GM12878 (cell line): ENCODE measurements around the gene GCSAM. TPM values are rescaled to one million over a fixed set of nuclear protein-coding genes. Genes with fewer than 3 reads are reported as not detected.
A peak's percentile ranks its signal among the peaks of the same experiment; 100 is the strongest.

Experiments used
- ASH2L ChIP-seq: fragments of 300-600, 200-600 bp; sonication (generic); IDR thresholded peaks from 2 replicates; pipeline ENCODE4 v1.6.1; 2017; ENCODE audit warnings: low read depth, mild to moderate bottlenecking, borderline replicate concordance
- CBX3 ChIP-seq: fragments of 200-600 bp; sonication (generic); IDR thresholded peaks from 2 replicates; pipeline ENCODE4 v1.6.1; 2016; ENCODE audit warnings: low read depth, borderline replicate concordance
- CREM ChIP-seq: IDR thresholded peaks from 2 replicates; pipeline ENCODE4 v1.6.1; 2014; ENCODE audit warnings: antibody characterized with exemption, low read depth
- EED ChIP-seq: sonication (generic); IDR thresholded peaks from 2 replicates; pipeline ENCODE4 v1.6.1; 2016; ENCODE audit warnings: antibody characterized with exemption, low read depth
- EGR1 ChIP-seq, 2 experiments: IDR thresholded peaks; 1 replicate in 1 of 2; 2 replicates in 1 of 2; pipeline ENCODE4 v1.6.1; 2011 to 2012; ENCODE audit warnings: low read depth in 2 of 2, low read length in 2 of 2, borderline replicate concordance in 1 of 2, mild to moderate bottlenecking in 1 of 2, moderate library complexity in 1 of 2
- FOXK2 ChIP-seq: fragments of 450-650 bp; IDR thresholded peaks from 2 replicates; pipeline ENCODE4 v1.6.1; 2017; ENCODE audit warnings: mild to moderate bottlenecking, moderate library complexity
- GABPA ChIP-seq: IDR thresholded peaks from 2 replicates; pipeline ENCODE4 v1.6.1; 2014; ENCODE audit warnings: antibody characterized with exemption, low read depth, mild to moderate bottlenecking, inconsistent platforms
- HCFC1 ChIP-seq: fragments of 150-350 bp; IDR thresholded peaks from 2 replicates; pipeline ENCODE4 v1.6.1; 2014; ENCODE audit warnings: low read length
- POLR2AphosphoS5 ChIP-seq: IDR thresholded peaks from 2 replicates; pipeline ENCODE4 v1.6.1; 2011; ENCODE audit warnings: mild to moderate bottlenecking, low read length, inconsistent platforms
- TARDBP ChIP-seq: IDR thresholded peaks from 2 replicates; pipeline ENCODE4 v1.6.1; 2016; ENCODE audit warnings: borderline replicate concordance
- TCF7 ChIP-seq: IDR thresholded peaks from 2 replicates; pipeline ENCODE4 v1.6.1; 2014; ENCODE audit warnings: antibody characterized with exemption, borderline replicate concordance
- ZNF207 ChIP-seq: fragments of 450-650 bp; IDR thresholded peaks from 2 replicates; pipeline ENCODE4 v1.6.1; 2014; ENCODE audit warnings: antibody characterized with exemption, mild to moderate bottlenecking, borderline replicate concordance
- polyA plus RNA-seq, 11 experiments: library from polyadenylated mRNA; depleted of rRNA in 4 of 11; unstranded in 6 of 11; stranded (reverse) in 5 of 11; fragments of >200 nt; fragmentation: Nextera tagmentation in 4 of 11; fragmentation: Illumina TruSeq in 1 of 11; extraction: Ambion mirVana in 4 of 11; extraction: Trizol in 1 of 11; gene quantifications; 1 replicate in 1 of 11; 2 replicates in 10 of 11; pipeline versions ENCODE4 v1.2.1 to v1.2.3, GENCODE V29; 2011 to 2016; ENCODE audit warnings: inconsistent platforms in 2 of 11, missing spikeins in 2 of 11, low read depth in 1 of 11
- total RNA-seq, 4 experiments: library from RNA; depleted of rRNA in 3 of 4; stranded (reverse); fragments of >200 nt in 3 of 4; fragmentation: Illumina TruSeq in 1 of 4; extraction: Trizol in 1 of 4; gene quantifications; 2 replicates each; pipeline versions ENCODE4 v1.2.1 to v1.2.3, GENCODE V29; 2013 to 2021
- TF ChIP-seq, protein P1 (sequence below): fragments of 450-650 bp; IDR thresholded peaks from 2 replicates; pipeline ENCODE4 v1.6.1; 2017; ENCODE audit warnings: mild to moderate bottlenecking, moderate library complexity
- TF ChIP-seq, protein P2 (sequence below), 3 experiments: IDR thresholded peaks in 2 of 3; conservative IDR thresholded peaks in 1 of 3; 2 replicates each; pipeline ENCODE4 v1.5.1; 2011; ENCODE audit warnings: low read depth in 3 of 3, low read length in 3 of 3, mild to moderate bottlenecking in 3 of 3, control low read depth in 2 of 3, moderate library complexity in 2 of 3, inconsistent platforms in 1 of 3, mixed read lengths in 1 of 3; ENCODE audit not compliant: control insufficient read depth in 2 of 3, insufficient read depth in 1 of 3; ENCODE audit errors: extremely low read depth in 1 of 3
- TF ChIP-seq, protein P3 (sequence below): fragments of 450-650 bp; formaldehyde crosslinking; IDR thresholded peaks from 2 replicates; pipeline ENCODE4 v1.4.0; 2020; ENCODE audit warnings: mild to moderate bottlenecking, moderate library complexity
- TF ChIP-seq, protein P4 (sequence below): fragments of 450-650 bp; IDR thresholded peaks from 2 replicates; pipeline ENCODE4 v1.6.1; 2017; ENCODE audit warnings: mild to moderate bottlenecking, moderate library complexity

Gene GCSAM
- total and polyA plus RNA-seq, 10 of the 15 experiments (the other 5 are each of a cell fraction or from before 2014, with no cell fraction given) = 81.5 to 407 (median 107) TPM

DNA sequence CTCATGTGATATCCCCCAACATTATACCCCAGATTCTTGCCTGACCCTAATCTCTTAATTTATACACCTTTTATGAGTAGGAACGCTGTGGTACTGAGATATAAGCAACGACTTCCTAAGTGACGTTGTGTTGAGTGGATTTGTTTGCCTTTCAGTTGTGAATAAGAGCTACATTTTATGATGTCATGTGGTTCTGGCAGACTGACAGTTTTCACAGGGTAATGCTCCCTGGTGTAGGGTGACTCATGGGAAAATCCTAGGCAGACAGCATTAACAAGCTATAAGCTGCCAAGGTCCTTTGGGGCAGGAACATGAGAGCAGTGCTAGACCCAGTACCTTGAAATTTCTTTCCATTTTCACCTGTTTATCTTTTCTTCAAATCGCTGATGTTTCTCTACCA is 35.7 kb downstream of the GCSAM start (continued):
- TF ChIP-seq, protein P1, sequence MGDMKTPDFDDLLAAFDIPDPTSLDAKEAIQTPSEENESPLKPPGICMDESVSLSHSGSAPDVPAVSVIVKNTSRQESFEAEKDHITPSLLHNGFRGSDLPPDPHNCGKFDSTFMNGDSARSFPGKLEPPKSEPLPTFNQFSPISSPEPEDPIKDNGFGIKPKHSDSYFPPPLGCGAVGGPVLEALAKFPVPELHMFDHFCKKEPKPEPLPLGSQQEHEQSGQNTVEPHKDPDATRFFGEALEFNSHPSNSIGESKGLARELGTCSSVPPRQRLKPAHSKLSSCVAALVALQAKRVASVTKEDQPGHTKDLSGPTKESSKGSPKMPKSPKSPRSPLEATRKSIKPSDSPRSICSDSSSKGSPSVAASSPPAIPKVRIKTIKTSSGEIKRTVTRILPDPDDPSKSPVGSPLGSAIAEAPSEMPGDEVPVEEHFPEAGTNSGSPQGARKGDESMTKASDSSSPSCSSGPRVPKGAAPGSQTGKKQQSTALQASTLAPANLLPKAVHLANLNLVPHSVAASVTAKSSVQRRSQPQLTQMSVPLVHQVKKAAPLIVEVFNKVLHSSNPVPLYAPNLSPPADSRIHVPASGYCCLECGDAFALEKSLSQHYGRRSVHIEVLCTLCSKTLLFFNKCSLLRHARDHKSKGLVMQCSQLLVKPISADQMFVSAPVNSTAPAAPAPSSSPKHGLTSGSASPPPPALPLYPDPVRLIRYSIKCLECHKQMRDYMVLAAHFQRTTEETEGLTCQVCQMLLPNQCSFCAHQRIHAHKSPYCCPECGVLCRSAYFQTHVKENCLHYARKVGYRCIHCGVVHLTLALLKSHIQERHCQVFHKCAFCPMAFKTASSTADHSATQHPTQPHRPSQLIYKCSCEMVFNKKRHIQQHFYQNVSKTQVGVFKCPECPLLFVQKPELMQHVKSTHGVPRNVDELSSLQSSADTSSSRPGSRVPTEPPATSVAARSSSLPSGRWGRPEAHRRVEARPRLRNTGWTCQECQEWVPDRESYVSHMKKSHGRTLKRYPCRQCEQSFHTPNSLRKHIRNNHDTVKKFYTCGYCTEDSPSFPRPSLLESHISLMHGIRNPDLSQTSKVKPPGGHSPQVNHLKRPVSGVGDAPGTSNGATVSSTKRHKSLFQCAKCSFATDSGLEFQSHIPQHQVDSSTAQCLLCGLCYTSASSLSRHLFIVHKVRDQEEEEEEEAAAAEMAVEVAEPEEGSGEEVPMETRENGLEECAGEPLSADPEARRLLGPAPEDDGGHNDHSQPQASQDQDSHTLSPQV = no peak
- no peak for TF ChIP-seq ZNF207
- no peak for TF ChIP-seq TARDBP
- peak; percentile 62; the same call in 1 of the 2 replicates for TF ChIP-seq CREM
- TF ChIP-seq, protein P2, sequence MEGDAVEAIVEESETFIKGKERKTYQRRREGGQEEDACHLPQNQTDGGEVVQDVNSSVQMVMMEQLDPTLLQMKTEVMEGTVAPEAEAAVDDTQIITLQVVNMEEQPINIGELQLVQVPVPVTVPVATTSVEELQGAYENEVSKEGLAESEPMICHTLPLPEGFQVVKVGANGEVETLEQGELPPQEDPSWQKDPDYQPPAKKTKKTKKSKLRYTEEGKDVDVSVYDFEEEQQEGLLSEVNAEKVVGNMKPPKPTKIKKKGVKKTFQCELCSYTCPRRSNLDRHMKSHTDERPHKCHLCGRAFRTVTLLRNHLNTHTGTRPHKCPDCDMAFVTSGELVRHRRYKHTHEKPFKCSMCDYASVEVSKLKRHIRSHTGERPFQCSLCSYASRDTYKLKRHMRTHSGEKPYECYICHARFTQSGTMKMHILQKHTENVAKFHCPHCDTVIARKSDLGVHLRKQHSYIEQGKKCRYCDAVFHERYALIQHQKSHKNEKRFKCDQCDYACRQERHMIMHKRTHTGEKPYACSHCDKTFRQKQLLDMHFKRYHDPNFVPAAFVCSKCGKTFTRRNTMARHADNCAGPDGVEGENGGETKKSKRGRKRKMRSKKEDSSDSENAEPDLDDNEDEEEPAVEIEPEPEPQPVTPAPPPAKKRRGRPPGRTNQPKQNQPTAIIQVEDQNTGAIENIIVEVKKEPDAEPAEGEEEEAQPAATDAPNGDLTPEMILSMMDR (IDR thresholded peaks at IDR 0.05 in 2 of 3, conservative IDR thresholded peaks at IDR 0.05 in 1 of 3; ENCODE audit: control insufficient read depth in 2 of 3, extremely low read depth in 1 of 3, insufficient read depth in 1 of 3, low read depth in 3 of 3, low read length in 3 of 3) = no peak
- no peak for TF ChIP-seq EGR1 (IDR thresholded peaks at IDR 0.05; ENCODE audit: borderline replicate concordance in 1 of 2, low read depth in 2 of 2, low read length in 2 of 2)
- no peak for TF ChIP-seq FOXK2
- no peak for TF ChIP-seq HCFC1
- TF ChIP-seq, protein P3, sequence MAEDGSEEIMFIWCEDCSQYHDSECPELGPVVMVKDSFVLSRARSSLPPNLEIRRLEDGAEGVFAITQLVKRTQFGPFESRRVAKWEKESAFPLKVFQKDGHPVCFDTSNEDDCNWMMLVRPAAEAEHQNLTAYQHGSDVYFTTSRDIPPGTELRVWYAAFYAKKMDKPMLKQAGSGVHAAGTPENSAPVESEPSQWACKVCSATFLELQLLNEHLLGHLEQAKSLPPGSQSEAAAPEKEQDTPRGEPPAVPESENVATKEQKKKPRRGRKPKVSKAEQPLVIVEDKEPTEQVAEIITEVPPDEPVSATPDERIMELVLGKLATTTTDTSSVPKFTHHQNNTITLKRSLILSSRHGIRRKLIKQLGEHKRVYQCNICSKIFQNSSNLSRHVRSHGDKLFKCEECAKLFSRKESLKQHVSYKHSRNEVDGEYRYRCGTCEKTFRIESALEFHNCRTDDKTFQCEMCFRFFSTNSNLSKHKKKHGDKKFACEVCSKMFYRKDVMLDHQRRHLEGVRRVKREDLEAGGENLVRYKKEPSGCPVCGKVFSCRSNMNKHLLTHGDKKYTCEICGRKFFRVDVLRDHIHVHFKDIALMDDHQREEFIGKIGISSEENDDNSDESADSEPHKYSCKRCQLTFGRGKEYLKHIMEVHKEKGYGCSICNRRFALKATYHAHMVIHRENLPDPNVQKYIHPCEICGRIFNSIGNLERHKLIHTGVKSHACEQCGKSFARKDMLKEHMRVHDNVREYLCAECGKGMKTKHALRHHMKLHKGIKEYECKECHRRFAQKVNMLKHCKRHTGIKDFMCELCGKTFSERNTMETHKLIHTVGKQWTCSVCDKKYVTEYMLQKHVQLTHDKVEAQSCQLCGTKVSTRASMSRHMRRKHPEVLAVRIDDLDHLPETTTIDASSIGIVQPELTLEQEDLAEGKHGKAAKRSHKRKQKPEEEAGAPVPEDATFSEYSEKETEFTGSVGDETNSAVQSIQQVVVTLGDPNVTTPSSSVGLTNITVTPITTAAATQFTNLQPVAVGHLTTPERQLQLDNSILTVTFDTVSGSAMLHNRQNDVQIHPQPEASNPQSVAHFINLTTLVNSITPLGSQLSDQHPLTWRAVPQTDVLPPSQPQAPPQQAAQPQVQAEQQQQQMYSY (CRISPR knock-in tag) = no peak
- no peak for TF ChIP-seq ASH2L
- no peak for TF ChIP-seq POLR2AphosphoS5
- TF ChIP-seq GABPA = no peak
- no peak for TF ChIP-seq EED
- TF ChIP-seq, protein P4, sequence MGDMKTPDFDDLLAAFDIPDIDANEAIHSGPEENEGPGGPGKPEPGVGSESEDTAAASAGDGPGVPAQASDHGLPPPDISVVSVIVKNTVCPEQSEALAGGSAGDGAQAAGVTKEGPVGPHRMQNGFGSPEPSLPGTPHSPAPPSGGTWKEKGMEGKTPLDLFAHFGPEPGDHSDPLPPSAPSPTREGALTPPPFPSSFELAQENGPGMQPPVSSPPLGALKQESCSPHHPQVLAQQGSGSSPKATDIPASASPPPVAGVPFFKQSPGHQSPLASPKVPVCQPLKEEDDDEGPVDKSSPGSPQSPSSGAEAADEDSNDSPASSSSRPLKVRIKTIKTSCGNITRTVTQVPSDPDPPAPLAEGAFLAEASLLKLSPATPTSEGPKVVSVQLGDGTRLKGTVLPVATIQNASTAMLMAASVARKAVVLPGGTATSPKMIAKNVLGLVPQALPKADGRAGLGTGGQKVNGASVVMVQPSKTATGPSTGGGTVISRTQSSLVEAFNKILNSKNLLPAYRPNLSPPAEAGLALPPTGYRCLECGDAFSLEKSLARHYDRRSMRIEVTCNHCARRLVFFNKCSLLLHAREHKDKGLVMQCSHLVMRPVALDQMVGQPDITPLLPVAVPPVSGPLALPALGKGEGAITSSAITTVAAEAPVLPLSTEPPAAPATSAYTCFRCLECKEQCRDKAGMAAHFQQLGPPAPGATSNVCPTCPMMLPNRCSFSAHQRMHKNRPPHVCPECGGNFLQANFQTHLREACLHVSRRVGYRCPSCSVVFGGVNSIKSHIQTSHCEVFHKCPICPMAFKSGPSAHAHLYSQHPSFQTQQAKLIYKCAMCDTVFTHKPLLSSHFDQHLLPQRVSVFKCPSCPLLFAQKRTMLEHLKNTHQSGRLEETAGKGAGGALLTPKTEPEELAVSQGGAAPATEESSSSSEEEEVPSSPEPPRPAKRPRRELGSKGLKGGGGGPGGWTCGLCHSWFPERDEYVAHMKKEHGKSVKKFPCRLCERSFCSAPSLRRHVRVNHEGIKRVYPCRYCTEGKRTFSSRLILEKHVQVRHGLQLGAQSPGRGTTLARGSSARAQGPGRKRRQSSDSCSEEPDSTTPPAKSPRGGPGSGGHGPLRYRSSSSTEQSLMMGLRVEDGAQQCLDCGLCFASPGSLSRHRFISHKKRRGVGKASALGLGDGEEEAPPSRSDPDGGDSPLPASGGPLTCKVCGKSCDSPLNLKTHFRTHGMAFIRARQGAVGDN = no peak
- TF ChIP-seq CBX3 = no peak
- TF ChIP-seq TCF7 = no peak
